8988T (cell line): ENCODE measurements around the gene CYTH1.

Experiments
- DNase-seq: peaks from one replicate; pipeline ENCODE4 v3.0.0; 2011

Gene CYTH1

DNA sequence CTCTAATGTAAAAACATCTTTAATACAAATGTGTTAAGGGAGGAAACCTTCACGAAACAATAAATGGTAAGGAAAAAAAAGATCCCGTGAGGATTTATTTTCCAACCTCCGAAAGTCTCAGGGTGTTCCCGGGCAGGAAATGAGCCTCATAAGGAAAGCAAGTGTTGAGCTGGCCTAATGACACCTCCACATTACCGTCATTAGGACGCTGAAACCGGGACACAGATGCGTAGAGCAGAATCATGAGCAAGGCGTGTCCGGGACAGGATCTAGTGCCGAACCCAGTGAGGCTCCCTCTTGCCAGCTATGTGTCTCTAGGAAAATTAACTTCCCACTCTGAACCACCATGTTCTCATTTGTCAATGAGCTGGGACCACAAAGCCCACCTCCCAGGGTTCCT, 22.7 kb upstream of the CYTH1 start:
- DNase-seq, result no peak

DNA sequence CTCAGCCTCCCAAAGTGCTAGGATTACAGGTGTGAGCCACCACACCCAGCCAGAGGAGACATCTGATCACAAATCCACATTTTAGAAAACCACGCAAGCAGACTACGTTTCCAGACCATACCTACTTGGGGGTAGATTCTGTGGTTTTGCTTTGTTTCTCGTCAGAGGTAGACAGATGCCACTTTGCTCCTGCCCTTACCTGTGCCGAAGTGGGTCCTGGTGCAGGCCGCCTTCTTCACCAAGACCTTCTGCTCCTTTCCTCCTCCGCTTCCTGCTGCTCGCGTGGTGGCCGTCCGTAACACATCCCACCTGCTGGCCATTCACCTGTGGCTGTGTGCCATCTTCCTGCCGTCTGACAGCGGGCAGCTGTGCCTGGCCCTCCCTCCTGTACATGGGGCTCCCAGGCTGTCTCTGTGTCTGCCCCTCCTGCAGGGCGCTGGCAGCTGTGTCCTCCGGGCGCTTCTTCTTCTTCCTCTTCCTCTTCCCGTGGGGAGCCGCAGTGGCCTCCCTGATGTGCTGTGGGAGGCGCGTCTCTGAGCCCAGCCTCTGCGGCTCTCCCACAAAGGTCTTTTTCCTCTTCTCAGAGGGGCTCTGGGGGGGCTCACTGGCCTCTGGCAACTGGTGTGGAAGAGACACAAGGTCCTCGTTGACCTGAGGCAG, 21.2 kb upstream of the CYTH1 start:
- DNase-seq, result no peak

DNA sequence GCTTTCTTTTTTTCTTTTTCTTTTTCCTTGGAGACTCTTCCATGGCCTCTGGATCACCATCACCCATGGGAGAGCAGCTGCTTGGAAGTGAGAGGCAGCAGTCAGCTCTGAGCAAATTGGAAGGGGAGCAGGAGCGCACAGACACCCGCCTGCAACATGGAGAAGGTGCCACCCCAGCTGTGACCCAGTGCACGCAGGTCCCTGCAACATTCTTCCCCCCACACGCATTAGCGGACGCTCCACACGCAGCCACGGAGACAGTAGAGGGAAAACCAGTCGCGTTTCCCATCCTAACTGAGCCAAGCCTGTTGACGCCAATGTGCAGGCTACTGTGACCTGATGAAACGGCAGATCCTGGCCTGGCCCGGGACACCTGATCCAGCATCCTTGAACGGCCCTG, 20.4 kb upstream of the CYTH1 start:
- DNase-seq, result no peak

DNA sequence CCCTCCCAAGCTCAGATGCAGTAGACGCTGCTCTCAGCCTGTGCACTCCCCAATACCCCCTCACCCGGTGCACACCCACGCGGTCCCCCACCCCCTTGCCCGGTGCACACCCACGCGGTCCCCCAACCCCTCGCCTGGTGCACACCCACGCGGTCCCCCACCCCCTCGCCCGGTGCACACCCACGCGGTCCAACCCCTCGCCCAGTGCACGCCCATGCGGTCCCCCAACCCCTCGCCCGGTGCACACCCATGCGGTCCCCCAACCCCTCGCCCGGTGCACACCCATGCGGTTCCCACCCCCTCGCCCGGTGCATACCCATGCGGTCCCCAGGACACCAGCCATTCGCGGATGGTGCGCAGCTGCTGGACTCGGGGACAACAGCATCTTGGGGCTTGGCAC, 19.9 kb upstream of the CYTH1 start:
- DNase-seq, result no peak

DNA sequence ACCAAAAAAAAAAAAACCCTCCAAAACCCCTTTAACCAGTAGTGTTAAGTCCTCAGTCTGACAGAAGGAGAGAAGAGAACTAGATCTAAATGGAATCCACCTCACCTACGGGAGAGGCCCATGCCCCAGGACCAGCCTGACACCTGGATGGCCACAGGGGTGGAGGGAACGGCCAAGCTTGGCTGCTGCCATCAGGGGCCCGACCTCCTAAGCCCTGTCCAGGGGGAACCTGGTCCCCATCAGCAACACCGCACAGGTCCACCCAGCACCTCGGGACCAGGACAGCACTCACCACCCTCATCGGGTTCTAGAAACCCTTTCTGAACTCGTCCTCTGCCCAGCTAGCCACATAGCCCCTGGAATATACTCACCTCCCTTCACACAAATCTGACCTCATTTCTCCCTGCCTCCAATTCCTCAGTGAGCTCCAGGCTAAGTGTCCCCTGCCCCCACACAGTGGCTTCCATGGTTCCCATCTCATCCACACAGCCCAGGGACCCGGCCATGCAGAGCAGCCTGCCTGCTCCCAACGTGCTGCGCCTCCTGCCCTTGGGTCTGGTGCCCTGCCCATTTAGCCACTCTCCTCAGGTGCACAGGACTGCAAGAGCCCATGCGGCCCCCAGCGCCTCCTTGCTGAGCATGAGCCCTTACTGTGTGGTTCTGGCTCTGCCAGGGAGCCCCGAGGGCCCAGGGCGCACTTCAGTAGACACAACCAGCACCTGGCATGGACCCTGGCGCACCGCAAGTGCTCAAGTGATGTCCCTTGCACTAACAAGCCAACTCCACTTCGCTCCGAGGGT, 18.3 kb upstream of the CYTH1 start:
- no peak for DNase-seq

DNA sequence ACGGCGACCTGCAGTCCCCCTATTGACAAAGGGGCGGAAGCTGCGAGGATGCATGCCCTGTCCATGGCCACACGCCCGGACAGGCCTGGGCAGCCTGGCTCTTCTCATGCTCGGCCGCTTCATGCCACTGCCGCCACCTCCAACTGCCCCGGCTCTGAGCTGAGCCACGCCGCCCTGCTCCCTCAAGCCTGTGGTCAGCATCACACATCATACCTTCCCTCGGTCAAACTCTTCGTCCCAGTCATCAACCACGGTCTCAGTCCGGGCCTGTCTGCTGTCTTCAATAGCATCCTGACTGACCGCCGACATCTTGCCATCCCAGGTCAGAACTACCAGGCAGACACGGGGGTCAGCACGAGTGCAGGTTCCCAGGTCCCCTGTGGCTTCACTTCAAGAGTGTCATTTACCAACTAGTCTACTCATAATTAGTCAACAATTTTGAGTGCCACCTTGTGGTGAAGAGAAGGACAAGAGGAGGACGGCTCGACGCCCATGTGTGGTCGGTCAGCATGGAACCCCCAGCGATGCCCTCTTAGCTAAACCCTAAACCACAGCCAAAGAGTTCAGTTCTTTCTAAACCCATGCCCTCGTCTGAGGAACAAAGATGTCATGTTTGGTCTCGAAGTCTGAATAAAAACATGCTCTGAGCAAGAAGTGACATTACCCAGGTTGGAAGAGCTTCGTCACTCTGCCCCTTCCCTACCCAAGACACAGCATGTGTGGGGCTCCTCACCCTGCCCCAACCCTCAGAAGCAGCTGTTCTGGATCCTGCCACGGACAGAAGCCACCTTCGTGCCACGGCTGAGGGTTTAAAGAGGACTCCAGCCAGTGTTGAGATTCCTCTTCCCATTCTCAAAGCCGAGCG, 16.9 kb upstream of the CYTH1 start:
- no peak for DNase-seq

DNA sequence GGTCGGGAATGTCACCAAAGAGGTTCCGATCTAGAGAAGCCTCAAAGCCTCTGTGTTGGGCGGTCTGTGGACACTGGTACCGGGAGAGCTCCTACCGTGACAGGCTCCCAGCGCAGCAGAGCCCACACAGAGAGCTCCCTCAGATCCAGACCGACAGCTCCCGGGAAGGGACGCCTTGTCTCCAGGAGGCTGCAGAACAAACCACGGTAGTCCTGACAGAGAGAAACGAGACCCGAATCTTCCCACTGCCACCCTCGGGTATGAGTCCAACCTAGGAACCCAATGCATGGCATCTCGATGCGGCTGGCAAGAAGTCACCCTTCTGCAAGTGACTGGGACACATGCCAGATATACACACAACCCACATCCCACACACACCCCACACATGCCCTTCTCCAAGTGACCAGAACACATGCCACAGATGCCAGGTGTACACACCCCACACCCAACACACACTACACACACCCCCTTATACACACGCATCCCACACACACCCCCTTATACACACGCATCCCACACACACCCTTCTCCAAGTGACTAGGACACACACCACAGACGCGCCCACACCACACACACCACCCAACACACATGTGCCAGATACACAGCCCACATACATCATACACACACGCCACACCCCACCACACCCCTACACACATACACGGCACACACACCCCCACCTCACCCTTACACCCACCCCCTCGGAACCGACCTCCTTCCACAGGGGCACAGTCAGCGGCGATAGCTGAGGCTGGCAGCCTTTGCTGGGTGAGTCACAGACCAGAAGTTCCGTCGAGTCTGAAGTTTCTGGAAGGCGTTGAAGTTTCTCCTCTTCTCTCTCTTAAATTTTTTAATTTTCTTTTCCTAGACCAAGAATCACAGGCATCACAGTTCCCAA, 15.9 kb upstream of the CYTH1 start:
- DNase-seq, result no peak

DNA sequence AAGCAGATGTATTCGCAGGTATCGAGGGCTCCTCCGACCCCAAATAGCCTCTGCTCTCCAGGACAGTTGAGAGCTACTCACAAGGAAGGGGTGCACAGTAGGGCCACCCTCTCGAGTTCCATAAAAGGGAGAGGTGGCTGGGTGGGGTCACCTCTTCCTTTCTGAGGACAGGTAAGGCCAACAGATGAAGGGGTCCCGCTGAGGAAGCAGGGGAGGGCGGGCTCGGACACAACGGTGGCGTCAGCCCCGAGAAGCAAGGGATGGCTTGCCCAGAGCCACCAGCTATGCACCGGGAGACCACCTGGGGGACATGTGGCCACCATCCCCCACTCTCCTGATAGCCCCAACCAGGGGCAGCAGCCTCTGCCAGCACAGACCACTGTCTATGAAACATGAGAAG, 15.1 kb upstream of the CYTH1 start:
- no peak for DNase-seq

DNA sequence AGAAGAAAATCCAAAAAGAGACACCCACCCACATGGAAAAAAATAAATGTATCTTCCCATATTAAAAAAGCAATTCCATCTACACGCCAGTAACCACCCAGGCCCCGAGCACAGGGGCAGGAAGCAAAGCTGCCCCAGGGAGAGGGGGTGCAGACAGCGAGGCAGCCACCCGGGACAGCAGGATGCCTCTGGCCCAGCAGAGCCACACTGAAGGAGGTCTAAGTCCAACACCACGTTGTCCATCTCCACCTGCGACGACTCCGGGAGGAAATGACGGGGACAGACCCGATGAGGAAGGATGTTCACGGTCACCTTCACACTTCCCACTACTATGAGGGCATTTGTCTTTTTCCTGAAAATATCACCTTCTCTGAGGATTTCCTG, 14.4 kb upstream of the CYTH1 start:
- no peak for DNase-seq

DNA sequence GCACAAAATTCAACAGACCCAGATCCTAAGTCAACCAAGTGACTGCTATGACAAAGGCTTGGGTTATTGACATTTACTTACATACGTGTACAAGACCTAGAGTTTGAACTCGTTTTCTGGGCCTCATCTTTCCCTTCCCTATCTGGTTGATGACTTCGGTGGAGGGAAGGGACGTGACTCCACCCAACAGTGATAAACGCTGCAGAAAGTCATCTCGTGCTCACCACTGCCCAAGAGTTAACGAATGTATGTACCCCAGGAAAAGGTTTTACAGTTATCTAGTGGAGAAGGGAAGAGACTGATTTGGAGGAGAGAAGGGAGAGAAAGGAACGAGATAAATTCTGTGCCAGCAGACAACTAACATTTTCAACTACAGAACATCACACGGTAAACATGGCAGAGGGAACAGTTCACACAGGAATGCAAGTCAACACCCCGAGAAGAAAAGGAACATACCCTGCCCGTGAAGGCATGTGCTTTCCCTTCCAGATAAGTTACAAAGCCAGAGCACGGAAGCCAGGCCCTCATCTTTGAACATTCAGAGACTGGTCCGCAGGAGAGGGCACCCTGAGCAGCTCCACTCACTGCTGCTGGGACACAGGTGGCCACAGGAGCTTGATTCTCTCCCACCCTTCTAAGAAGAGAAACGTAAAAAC, 13.9 kb upstream of the CYTH1 start:
- no peak for DNase-seq

DNA sequence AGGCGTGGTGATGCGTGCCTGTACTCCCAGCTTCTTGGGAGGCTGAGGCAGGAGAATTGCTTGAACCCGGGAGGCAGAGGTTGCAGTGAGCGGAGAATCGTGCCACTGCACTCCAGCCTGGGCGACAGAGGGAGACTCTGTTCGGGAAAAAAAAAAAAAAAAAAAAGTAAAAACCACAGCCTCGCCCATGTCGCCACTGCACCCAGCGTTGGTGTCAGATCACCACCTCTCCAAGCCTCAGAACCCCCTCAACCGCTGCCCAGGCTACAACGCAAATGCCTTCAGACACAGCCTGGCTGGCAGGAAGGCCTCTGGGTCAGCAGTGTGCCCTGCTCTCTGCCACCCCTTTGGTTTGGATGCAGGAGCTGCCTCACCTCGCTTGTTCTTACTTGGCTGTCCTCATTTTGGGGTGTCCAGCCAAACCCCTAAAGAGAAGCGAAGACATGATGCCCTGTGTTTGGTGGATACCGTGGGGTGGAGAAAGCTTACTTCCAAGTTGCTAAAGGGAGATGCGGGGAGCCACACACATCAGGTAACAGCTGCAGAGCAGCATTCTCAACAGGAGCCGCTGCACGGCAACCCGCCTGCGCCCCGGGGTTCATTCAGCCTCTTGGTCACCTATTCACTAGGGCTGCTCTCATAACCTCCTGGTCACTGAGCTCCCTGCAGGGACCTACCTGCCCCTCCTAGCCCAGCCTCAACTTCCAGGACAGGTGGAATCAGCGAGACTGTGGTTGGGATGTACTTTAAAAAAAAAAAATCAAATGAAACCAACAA, 13.0 kb upstream of the CYTH1 start:
- no peak for DNase-seq

DNA sequence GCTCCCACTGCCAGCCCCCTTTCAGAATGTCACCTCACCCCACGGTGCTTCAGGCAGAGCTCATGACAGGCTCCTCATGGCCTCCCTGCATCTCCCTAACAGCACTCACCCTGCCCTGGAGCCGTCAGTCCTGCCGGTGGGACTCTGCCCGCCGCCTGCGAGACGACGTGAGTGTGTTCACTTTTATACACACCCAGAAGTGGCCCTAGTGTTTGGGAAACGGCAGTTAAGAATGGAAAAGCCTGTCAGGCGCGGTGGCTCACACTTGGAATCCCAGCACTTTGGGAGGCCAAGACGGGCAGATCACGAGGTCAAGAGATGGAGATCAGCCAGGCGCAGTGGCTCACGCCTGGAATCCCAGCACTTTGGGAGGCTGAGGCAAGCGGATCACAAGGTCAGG, 12.3 kb upstream of the CYTH1 start:
- DNase-seq, result no peak

DNA sequence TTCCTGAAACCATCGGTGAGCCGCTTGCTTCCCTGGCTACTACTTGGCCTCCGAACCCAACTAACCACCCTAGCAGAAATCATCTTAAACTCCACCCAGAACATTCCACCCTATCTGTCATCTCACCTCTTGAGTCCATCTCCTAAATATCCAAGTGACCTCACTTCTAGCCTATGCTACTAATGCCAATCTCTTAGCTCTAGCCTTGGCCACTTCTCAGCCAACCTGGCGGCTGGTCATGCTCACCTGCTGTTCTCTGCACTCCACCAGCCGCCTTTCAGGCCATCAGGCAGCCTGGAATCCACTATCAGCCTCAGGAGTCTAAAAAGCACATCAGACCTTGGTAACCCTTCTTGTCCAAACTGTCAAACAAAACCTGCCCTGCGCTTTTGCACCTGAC, 11.9 kb upstream of the CYTH1 start:
- DNase-seq, result no peak

DNA sequence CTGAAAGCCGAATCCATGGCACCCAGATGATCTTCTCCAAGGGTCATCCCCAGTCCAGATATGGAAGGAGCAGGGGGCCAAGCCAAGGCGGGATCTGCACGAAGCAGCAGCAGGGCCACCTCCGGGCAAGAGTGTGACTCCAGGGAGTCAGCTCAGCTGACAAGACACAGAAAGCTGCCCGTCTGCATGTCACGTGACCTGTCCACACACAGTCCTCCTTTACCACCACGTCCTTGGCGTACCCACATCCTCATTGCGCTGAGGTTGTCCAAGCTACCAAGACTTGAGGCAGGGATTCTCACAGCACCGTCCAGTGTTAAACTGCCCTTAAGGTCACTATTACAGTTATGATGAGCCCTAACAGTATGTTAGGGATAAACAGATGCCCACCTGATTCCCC, 11.3 kb upstream of the CYTH1 start:
- no peak for DNase-seq

DNA sequence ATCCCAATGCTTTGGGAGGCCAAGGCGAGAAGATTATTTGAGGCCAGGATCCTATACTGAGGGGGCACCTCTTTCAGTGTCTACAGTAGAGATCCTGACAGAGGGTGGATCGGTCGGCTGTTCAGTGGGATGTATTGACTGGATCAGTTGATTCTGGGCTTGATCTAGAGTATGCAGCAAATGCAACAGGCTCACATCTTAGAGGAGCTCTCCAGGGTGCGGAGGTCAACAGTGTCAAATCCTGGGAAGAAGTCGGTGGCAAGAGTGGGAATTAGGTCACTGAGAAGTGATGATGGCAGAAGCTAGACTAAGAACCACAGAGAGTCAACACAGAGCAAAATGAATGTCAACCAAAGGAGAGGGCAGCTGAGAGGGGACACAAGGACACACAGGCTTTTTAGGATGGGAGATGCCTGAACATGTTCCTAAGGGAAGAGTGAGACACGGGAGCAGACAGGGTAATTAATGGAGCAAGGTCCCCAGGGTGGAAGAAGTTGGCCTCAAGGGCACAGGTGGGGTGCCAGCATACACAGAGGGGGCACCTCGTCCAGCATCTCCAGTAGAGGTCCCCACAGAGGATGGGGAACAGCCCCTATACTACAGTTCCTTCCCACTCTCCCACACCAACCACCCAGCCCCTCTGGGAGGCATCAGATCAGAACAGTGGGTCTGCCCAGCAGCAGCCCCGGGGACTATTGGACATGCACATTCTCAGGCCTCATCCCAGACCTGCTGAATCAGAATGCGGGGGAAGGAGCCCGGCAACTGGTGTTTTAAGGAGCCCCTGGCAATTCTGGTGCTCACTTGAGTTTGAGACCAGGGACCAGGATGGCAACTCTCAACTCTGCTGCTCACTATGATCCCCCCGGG, 10.0 kb upstream of the CYTH1 start:
- no peak for DNase-seq

DNA sequence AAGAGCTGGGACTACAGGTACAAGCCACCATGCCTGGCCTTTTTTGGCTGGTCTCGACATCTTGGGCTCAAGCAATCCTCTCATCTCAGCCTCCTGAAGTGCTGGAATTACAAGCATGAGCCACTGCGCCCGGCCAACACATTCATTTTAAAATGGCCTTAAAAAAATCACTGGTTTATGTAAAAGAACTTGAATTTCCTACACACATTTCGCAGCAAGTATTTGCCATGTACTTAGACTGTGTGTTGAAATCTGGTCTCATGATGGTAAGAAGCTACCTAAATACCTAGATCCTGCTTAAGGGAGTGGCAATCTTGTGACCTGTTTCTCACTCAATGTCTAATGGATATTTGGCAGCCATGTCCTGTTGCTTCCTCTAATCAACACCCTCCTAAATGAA, 8.5 kb upstream of the CYTH1 start:
- no peak for DNase-seq

DNA sequence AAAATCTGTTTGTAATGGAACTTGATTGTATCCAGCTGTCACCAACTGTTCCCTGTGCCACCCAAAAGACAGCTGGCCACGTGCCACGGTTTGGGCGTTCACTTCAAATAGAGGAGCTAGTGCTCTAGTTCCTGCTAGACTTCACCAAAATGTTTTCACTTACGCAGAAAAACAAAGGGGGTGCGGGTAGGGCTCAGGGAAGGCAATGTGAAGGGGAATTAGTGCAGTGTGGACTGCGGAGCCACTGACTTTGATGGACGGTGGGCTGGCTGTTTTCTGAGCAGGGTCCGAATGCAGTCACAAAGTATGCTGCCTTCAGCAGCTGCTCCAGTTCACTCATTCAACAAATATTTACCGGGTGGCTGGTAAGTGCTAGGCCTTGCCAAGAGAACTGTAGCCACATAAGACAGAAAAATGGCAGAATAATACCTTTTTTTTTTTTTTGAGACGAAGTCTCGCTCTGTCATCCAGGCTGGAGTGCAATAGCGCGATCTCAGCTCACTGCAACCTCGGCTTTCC, 7.6 kb upstream of the CYTH1 start:
- no peak for DNase-seq

DNA sequence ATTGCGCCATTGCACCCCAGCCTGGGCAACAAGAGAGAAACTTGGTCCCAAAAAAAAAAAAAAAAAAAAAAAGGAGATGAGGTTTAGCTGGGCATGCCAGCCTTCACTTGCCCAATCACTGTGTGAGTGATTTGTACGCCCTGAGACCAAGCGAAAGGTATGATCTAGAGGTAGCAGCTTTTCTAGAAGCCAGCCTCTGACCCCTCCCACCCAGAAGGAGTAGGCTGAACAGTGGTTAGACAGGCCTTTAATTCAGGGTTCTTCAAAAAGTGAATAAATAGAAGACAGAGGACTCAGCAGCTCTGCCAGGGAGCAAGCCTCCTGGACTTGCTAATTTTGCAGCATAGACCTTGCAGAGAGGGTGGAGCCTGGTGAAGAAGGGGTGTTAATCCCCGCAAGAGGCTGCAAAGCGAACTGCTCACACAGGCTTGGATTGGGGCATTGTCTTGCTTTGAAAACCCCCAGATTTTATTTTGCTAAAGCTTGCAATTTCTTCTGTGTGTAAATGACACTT, 7.1 kb upstream of the CYTH1 start:
- no peak for DNase-seq

DNA sequence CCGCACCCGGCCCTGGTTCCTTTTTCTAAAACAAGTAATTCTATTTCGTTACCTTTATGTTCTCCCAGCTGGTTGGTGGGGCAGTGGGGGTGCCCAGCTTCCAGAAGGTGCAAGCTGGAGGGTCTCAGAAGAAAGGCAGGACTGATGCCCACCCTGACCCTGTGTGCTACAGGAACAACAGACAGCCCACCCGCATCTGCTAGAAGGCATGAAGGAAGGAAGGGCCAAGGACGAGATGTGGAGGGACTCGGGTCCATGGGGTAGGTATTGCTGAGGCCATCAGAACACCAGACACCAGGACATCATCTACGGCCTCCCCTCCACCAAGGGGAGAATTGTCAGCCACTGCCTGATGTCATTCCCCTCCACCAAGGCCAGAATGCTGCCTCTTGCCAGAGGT, 6.4 kb upstream of the CYTH1 start:
- no peak for DNase-seq

DNA sequence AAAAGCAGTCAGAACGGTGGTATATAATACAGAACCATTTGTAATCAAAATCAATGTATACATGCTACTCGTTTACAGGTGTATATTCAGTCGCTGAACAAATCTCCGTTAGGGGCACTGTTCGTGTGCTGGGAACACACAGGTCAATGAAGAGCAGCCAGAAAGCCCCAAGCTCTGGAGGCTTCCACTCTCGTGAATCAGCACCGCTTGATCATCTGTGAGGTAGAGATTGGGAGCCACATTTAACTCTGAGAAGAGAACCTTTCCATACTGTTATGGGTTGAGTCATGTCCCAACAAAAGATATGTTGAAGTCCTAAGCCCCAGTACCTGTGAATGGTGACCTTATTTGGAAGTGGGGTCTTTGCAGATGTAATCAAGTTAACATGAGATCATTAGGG, 5.4 kb upstream of the CYTH1 start:
- DNase-seq, result no peak
